DOHH2 (cell line): ENCODE results near the gene HTRA1.

Experiments
- H3F3A ChIP-seq: fragments of 200-600 bp; sonication (generic), shearing (Covaris generic); 2 replicates; pipeline ENCODE4 v1.6.0; 2016; ENCODE audit warnings: antibody characterized with exemption, mild to moderate bottlenecking; ENCODE audit not compliant: control insufficient read depth, insufficient read depth
- H3K27ac ChIP-seq: fragments of 200-600 bp; sonication (generic); 2 replicates; pipeline ENCODE4 v1.5.1; 2014; ENCODE audit warnings: low read depth, mild to moderate bottlenecking, low read length, moderate library complexity
- H3K27me3 ChIP-seq: fragments of 200-600 bp; sonication (generic); 2 replicates; pipeline ENCODE4 v1.6.1; 2014; ENCODE audit warnings: mild to moderate bottlenecking, low read length, mixed read lengths; ENCODE audit not compliant: control insufficient read depth
- H3K36me3 ChIP-seq: fragments of 200-600 bp; sonication (generic); 2 replicates; pipeline ENCODE4 v1.6.1; 2014; ENCODE audit warnings: mild to moderate bottlenecking, low read length, moderate library complexity, mixed read lengths; ENCODE audit not compliant: control insufficient read depth
- H3K4me1 ChIP-seq: fragments of 200-600 bp; sonication (generic); 2 replicates; pipeline ENCODE4 v1.6.1; 2014; ENCODE audit warnings: mild to moderate bottlenecking, low read length, mixed read lengths; ENCODE audit not compliant: control insufficient read depth
- H3K4me2 ChIP-seq: fragments of 200-600 bp; sonication (generic); 2 replicates; pipeline ENCODE4 v1.6.0; 2014; ENCODE audit warnings: mild to moderate bottlenecking, low read length, moderate library complexity
- H3K4me3 ChIP-seq: fragments of 200-600 bp; sonication (generic); 2 replicates; pipeline ENCODE4 v1.5.1; 2014; ENCODE audit warnings: mild to moderate bottlenecking, low read length, mixed read lengths
- H3K79me2 ChIP-seq: fragments of 200-600 bp; sonication (generic); 2 replicates; pipeline ENCODE4 v1.6.1; 2014; ENCODE audit warnings: mild to moderate bottlenecking, low read length, mixed read lengths; ENCODE audit not compliant: control insufficient read depth
- H3K9me2 ChIP-seq: fragments of 200-600 bp; sonication (generic); replicated peaks from 2 replicates; pipeline ENCODE4 v1.6.1; 2014; ENCODE audit warnings: mild to moderate bottlenecking, low read length, mixed read lengths; ENCODE audit not compliant: control insufficient read depth
- H3K9me3 ChIP-seq: fragments of 200-600 bp; sonication (generic); 2 replicates; pipeline ENCODE4 v1.6.1; 2014; ENCODE audit warnings: antibody characterized with exemption, low read length, mixed read lengths; ENCODE audit not compliant: control insufficient read depth, insufficient read depth
- H4K20me1 ChIP-seq: fragments of 200-600 bp; sonication (generic); 2 replicates; pipeline ENCODE4 v1.6.0; 2014; ENCODE audit warnings: low read depth, mild to moderate bottlenecking, antibody characterized with exemption, low read length, moderate library complexity; ENCODE audit not compliant: control insufficient read depth, insufficient read depth
- EZH2phosphoT487 ChIP-seq: fragments of 200-600 bp; sonication (generic); IDR thresholded peaks from 2 replicates; pipeline ENCODE4 v1.6.1; 2017; ENCODE audit warnings: borderline replicate concordance, mild to moderate bottlenecking, antibody characterized with exemption, low read length, moderate library complexity, mixed read lengths
- TF ChIP-seq, protein P1 (sequence below): fragments of 200-600 bp; sonication (generic); IDR thresholded peaks from one replicate; pipeline ENCODE4 v1.5.1; 2014; ENCODE audit warnings: antibody characterized with exemption, mild to moderate bottlenecking, low read depth, low read length; ENCODE audit not compliant: poor library complexity, severe bottlenecking

The HTRA1 gene

DNA sequence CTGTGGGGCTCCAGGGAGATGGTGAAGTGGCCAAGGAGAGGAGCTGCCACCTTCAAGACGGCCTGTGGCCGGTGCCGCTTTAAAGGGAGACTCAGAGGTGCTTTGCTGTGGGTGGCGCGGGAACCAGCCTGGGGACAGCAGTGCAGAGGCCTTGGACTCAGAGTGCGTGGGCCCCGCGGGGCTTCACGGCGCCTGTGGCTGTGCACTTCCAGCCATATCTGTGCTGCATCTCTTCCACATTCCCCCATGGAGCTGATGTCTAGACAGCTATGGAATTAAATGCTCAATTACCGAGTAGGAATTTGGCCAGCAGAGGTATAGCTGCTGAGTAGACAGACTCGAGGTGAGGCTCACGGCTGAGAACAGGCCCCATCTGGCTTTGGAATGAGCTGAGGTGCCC lies 41.7 kb downstream of the HTRA1 start:
- no peaks in the 10 kb centered on the region for H3K27me3 ChIP-seq
- no peak overlapping the region for H3K4me3 ChIP-seq
- no peak overlapping the region for H3K4me2 ChIP-seq
- TF ChIP-seq, protein P1, sequence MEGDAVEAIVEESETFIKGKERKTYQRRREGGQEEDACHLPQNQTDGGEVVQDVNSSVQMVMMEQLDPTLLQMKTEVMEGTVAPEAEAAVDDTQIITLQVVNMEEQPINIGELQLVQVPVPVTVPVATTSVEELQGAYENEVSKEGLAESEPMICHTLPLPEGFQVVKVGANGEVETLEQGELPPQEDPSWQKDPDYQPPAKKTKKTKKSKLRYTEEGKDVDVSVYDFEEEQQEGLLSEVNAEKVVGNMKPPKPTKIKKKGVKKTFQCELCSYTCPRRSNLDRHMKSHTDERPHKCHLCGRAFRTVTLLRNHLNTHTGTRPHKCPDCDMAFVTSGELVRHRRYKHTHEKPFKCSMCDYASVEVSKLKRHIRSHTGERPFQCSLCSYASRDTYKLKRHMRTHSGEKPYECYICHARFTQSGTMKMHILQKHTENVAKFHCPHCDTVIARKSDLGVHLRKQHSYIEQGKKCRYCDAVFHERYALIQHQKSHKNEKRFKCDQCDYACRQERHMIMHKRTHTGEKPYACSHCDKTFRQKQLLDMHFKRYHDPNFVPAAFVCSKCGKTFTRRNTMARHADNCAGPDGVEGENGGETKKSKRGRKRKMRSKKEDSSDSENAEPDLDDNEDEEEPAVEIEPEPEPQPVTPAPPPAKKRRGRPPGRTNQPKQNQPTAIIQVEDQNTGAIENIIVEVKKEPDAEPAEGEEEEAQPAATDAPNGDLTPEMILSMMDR = no peak
- no peak for TF ChIP-seq EZH2phosphoT487
- H4K20me1 ChIP-seq = no peaks in the 10 kb centered on the region
- H3K4me1 ChIP-seq = no peaks in the 10 kb centered on the region
- no peaks in the 10 kb centered on the region for H3F3A ChIP-seq
- H3K36me3 ChIP-seq = no peaks in the 10 kb centered on the region
- H3K79me2 ChIP-seq = no peaks in the 10 kb centered on the region
- no peak overlapping the region for H3K27ac ChIP-seq
- H3K9me2 ChIP-seq = no peaks in the 10 kb centered on the region
- no peaks in the 10 kb centered on the region for H3K9me3 ChIP-seq

DNA sequence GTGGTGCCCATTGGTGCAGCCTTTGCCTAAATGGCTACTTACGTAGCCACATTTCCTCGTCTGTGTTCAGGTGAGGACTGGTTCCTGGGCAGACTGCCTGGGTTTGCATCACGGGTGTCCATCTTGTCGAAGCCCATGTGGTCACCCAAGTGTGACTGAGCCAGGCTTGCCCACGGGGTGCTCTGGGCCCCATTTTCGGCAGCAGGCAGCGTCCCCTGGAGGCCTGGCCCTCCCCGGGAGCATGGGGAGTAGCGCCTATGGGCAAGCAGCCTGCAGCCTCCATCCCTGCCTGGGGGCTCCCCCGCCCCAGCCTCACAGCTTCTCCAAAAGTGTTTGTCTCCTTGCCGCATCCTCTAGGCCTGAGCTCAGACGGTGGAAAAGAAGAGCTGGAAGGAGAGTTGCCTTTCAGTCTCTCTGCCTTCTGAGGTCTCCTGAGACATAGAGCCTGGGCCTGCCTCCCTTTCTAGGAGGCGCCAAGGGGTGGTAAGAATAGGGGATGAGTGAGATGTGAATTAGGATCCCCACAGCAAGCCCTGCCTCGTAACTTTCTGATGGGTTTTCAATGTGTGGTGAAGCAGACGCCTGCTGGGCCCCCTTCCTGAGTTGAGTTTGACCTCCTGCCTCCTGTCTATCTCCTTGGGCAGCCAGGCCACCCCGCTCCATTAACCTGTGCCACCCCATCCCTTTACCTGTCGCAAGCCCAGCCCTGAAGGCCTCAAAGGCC lies 42.7 kb downstream of the HTRA1 start:
- H3K27me3 ChIP-seq = no peaks in the 10 kb centered on the region
- H3F3A ChIP-seq = no peaks in the 10 kb centered on the region
- H3K4me3 ChIP-seq = no peak overlapping the region
- H3K27ac ChIP-seq = no peak overlapping the region
- H4K20me1 ChIP-seq = no peaks in the 10 kb centered on the region
- no peaks in the 10 kb centered on the region for H3K9me3 ChIP-seq
- TF ChIP-seq EZH2phosphoT487 = no peak
- TF ChIP-seq, protein P1 = no peak
- H3K9me2 ChIP-seq = no peaks in the 10 kb centered on the region
- H3K4me1 ChIP-seq = no peaks in the 10 kb centered on the region
- no peaks in the 10 kb centered on the region for H3K36me3 ChIP-seq
- H3K4me2 ChIP-seq = no peak overlapping the region
- H3K79me2 ChIP-seq = no peaks in the 10 kb centered on the region

GRCh38 chr10:122504610-122504950 lies 43.2 kb downstream of the HTRA1 start:
- H3K27ac ChIP-seq = no peak overlapping the region
- H3F3A ChIP-seq = no peaks in the 10 kb centered on the region
- TF ChIP-seq, protein P1 = no peak
- no peak for TF ChIP-seq EZH2phosphoT487
- H3K9me2 ChIP-seq = no peaks in the 10 kb centered on the region
- H3K79me2 ChIP-seq = no peaks in the 10 kb centered on the region
- H3K4me2 ChIP-seq = no peak overlapping the region
- no peaks in the 10 kb centered on the region for H3K36me3 ChIP-seq
- H3K4me3 ChIP-seq = no peak overlapping the region
- no peaks in the 10 kb centered on the region for H3K4me1 ChIP-seq
- no peaks in the 10 kb centered on the region for H4K20me1 ChIP-seq
- no peaks in the 10 kb centered on the region for H3K9me3 ChIP-seq
- no peaks in the 10 kb centered on the region for H3K27me3 ChIP-seq
